SK-N-SH (cell line): ENCODE results near the gene PFDN1. TPM values are rescaled to one million over a fixed set of nuclear protein-coding genes. Genes with fewer than 3 reads are reported as not detected.

ENCODE experiments used
- CTCF ChIA-PET: fragments of 300-600, 350-600 bp; formaldehyde crosslinking; extraction: SDS; loops from one replicate; lab custom pipeline; 2021; lab: Yijun Ruan, JAX
- POLR2A ChIA-PET: fragments of 350-600 bp; sonication (Branson Sonifier 250); formaldehyde crosslinking; extraction: SDS; loops from one replicate; lab custom pipeline; 2020; ENCODE audit warnings: antibody characterized with exemption, inconsistent platforms; lab: Yijun Ruan, JAX
- DNase-seq: peaks from one replicate; pipeline ENCODE4 v3.0.0; 2012
- H2AFZ ChIP-seq: fragments of 200-600 bp; sonication (generic); 2 replicates; pipeline ENCODE4 v1.8.1; 2016; ENCODE audit warnings: antibody characterized with exemption, mild to moderate bottlenecking, low read depth
- H3F3A ChIP-seq: fragments of 200-600 bp; sonication (generic); replicated peaks from 2 replicates; pipeline ENCODE3; 2016; ENCODE audit warnings: antibody characterized with exemption, mild to moderate bottlenecking; ENCODE audit not compliant: insufficient read depth
- H3K27ac ChIP-seq, 2 experiments: fragments of 200-500 bp in 1 of 2; fragments of 200-600 bp in 1 of 2; sonication (Bioruptor generic) in 1 of 2; sonication (generic), shearing (Covaris generic) in 1 of 2; 2 replicates each; pipeline versions ENCODE4 v1.5.1 to v1.6.1; 2014 to 2016; ENCODE audit warnings: low read depth in 2 of 2, inconsistent platforms in 1 of 2, low read length in 1 of 2, mild to moderate bottlenecking in 1 of 2, mixed read lengths in 1 of 2
- H3K27me3 ChIP-seq: fragments of 200-600 bp; sonication (generic), shearing (Covaris generic); 2 replicates; pipeline ENCODE4 v1.6.1; 2016; ENCODE audit warnings: mixed run types; ENCODE audit not compliant: insufficient read depth
- H3K36me3 ChIP-seq, 2 experiments: fragments of 200-500 bp in 1 of 2; fragments of 200-600 bp in 1 of 2; sonication (Bioruptor generic) in 1 of 2; sonication (generic) in 1 of 2; replicated peaks in 1 of 2; 2 replicates each; pipeline versions ENCODE3 to v1.5.1; 2014 to 2016; ENCODE audit warnings: low read length in 1 of 2, mild to moderate bottlenecking in 1 of 2; ENCODE audit not compliant: insufficient read depth in 2 of 2, control insufficient read depth in 1 of 2
- H3K4me1 ChIP-seq, 2 experiments: fragments of 200-500 bp in 1 of 2; fragments of 200-600 bp in 1 of 2; sonication (Bioruptor generic) in 1 of 2; sonication (generic), shearing (Covaris generic) in 1 of 2; 2 replicates each; pipeline versions ENCODE4 v1.5.1 to v1.6.1; 2014 to 2016; ENCODE audit warnings: low read depth in 1 of 2, low read length in 1 of 2, mixed run types in 1 of 2; ENCODE audit not compliant: insufficient read depth in 2 of 2, control insufficient read depth in 1 of 2
- H3K4me2 ChIP-seq: fragments of 200-600 bp; sonication (generic), shearing (Covaris generic); 2 replicates; pipeline ENCODE4 v1.6.1; 2017; ENCODE audit warnings: mixed run types
- H3K4me3 ChIP-seq, 2 experiments: fragments of 200-500 bp in 1 of 2; fragments of 200-600 bp in 1 of 2; sonication (Bioruptor generic) in 1 of 2; sonication (generic), shearing (Covaris generic) in 1 of 2; 2 replicates each; pipeline versions ENCODE4 v1.5.1 to v1.8.1; 2014 to 2016; ENCODE audit warnings: low read depth in 2 of 2, inconsistent platforms in 1 of 2, low read length in 1 of 2, mild to moderate bottlenecking in 1 of 2, mixed read lengths in 1 of 2, moderate library complexity in 1 of 2
- H3K79me2 ChIP-seq: fragments of 200-600 bp; sonication (generic); 2 replicates; pipeline ENCODE4 v1.8.1; 2017; ENCODE audit warnings: mild to moderate bottlenecking; ENCODE audit not compliant: insufficient read depth
- H3K9ac ChIP-seq: fragments of 200-600 bp; sonication (generic); 2 replicates; pipeline ENCODE4 v1.6.1; 2017; ENCODE audit warnings: mixed run types
- H3K9me2 ChIP-seq: fragments of 200-600 bp; sonication (generic); 2 replicates; pipeline ENCODE4 v1.6.1; 2017; ENCODE audit warnings: mixed run types
- H3K9me3 ChIP-seq: fragments of 200-600 bp; sonication (generic); 2 replicates; pipeline ENCODE4 v1.6.1; 2017; ENCODE audit warnings: mixed run types, mild to moderate bottlenecking, moderate library complexity
- H4K20me1 ChIP-seq: fragments of 200-600 bp; sonication (generic); 2 replicates; pipeline ENCODE4 v1.6.1; 2017; ENCODE audit warnings: mild to moderate bottlenecking, mixed run types; ENCODE audit not compliant: insufficient read depth
- EP300 ChIP-seq, 2 experiments: IDR thresholded peaks; 2 replicates each; pipeline versions ENCODE4 v1.4.0 to v1.6.1; 2012; ENCODE audit warnings: borderline replicate concordance in 1 of 2, low read depth in 1 of 2, low read length in 1 of 2
- TAF1 ChIP-seq: IDR thresholded peaks from 2 replicates; pipeline ENCODE4 v1.6.1; 2012; ENCODE audit warnings: low read depth, mild to moderate bottlenecking, low read length, moderate library complexity, borderline replicate concordance
- TCF12 ChIP-seq: IDR thresholded peaks from 2 replicates; pipeline ENCODE4 v1.4.0; 2012
- WGBS: methylation state at CpG from one replicate; pipeline ENCODE4 v1.1.6; 2017; ENCODE audit warnings: low lambda C conversion rate; 5-methylcytosine and 5-hydroxymethylcytosine counted together
- polyA plus RNA-seq, 3 experiments: library from polyadenylated mRNA; depleted of rRNA; stranded (reverse); fragments of >200 nt; gene quantifications; 2 replicates each; pipeline ENCODE4 v1.2.3, GENCODE V29; 2012

The PFDN1 gene
- polyA plus RNA-seq, 1 of the 3 experiments (the other 2 are of a cell fraction), result 55.2 TPM

DNA sequence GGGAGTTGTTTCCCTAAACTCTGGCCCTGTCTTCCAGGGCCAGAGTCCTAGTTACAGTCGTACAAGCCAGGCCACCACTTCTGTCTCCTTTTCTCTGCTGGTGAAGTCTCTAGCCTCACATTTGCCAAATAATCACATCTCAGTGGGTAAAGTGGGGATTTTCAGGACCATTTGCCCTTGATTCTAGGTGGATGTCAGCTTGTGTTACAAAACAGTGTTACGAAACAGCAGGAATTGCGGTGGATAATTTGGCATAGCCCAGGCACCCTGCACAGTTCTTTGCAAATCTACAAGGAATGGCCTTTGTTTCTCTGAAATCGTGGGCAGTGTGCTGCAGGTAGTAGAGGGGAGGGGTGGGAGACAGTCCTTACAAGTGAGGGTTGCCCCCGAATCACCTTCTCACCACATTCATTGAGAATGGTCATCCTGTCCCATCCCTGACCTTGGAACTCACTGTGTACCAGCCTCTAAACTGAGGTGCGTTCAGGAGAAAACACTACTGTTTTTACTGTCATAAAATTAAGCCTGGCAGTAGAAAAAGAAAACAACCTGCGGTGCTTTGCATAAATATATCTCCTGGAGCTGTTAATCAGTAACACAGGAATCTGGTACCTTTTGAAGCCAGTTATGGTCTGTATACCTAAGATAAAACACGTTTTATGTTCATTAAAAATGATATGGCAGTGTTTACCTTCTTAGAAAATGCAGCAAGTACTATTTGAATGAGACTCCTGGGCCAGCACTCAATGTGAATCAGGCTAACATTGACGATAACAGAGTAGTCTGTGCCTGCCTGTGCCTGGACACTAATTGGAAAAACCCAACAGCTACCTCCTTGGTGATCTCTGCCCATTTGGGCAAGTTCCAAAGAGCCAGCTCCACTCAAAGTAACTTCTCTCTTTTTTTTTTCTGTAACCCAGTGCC is 83.6 kb downstream of the PFDN1 start:
- CTCF ChIA-PET, result interaction anchor here (0.6 to 1.1 kb wide), 2 partner anchors 13 to 174 kb away, joined by 3 read pairs; no protein-coding TSS in a partner anchor
- no peak overlapping the region for H2AFZ ChIP-seq
- POLR2A ChIA-PET, result no interaction called here
- no peaks in the 10 kb centered on the region for H4K20me1 ChIP-seq
- 89% methylated on average over 9 of the region's 9 CpGs for WGBS
- H3K9ac ChIP-seq, result no peak overlapping the region
- DNase-seq, result no peak
- peak overlapping the region; percentile 60 for H3K4me2 ChIP-seq
- H3F3A ChIP-seq, result peaks cover 35% of the 10 kb centered on the region
- H3K9me3 ChIP-seq, result no peaks in the 10 kb centered on the region
- peaks cover 36 to 41% of the 10 kb centered on the region in 2 experiments for H3K4me1 ChIP-seq
- no peak overlapping the region for H3K4me3 ChIP-seq
- no peaks in the 10 kb centered on the region; the same call in 1 of the 2 replicates for H3K79me2 ChIP-seq
- no peaks in the 10 kb centered on the region for H3K27me3 ChIP-seq
- H3K36me3 ChIP-seq, result no peaks in the 10 kb centered on the region
- no peak for TF ChIP-seq TAF1
- no peaks in the 10 kb centered on the region for H3K9me2 ChIP-seq
- H3K27ac ChIP-seq, result peak overlapping the region; percentile 50 to 86; a peak in 3 of 4 replicates

DNA sequence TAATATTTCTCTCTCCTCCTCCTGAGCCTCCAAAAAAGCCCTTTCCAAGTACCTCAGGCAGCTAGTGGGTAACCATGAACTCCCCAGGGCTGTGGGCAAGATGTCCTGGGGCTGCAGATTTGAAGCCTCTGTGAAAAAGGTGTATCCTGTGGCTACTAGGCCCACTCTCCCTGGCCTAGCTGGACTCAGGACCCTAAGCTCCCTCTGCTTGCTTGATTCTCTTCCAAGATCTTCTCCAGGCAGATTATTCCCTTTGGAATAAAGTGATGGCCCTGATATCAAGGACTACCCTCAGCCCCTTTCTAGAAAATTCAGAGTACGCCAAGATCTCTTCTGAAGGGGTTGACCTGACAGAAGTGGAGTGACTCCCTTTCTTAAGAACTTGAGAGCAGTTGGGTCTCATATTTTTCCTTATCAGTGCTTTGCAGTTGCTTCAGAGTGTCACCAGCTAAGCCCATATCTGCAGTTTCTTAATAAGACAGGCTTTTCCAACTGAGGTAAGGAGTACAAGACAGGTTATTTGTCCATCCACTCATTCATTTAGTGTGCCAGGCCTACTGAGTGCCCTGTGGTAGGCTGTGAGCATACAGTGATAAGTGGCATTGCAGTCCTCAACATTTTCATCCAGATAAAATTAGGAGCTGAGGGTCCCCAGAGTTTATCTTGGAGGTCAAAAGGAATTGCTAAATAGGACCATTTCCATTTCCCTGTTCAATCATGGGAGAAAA is 85.4 kb downstream of the PFDN1 start:
- Histone ChIP-seq H3K4me1 (peaks cover 30 to 41% of the 10 kb centered on the region in 2 experiments), H3K9ac (no peak overlapping the region), H3K27me3 (no peaks in the 10 kb centered on the region)
- CTCF ChIA-PET, result interaction anchor here (0.8 to 1.8 kb wide), 3 partner anchors 12 to 129 kb away, joined by 3 to 5 read pairs (median 3); partner anchors contain the start of gene HBEGF
- DNase-seq, result no peak
- TF ChIP-seq TCF12, result no peak
- TF ChIP-seq, all 33 proteins: peak for 0
- 100% methylated on average over 1 of the region's 1 CpG for WGBS
- POLR2A ChIA-PET, result no interaction called here
- H3K9me3 ChIP-seq, result no peaks in the 10 kb centered on the region
- H3K9me2 ChIP-seq, result no peaks in the 10 kb centered on the region
- no peaks in the 10 kb centered on the region for H3K36me3 ChIP-seq
- peaks cover 33% of the 10 kb centered on the region for H3F3A ChIP-seq
- no peak overlapping the region for H3K27ac ChIP-seq
- no peaks in the 10 kb centered on the region for H4K20me1 ChIP-seq
- H3K4me3 ChIP-seq, result no peak overlapping the region
- H2AFZ ChIP-seq, result no peak overlapping the region
- no peaks in the 10 kb centered on the region for H3K79me2 ChIP-seq
- no peak overlapping the region for H3K4me2 ChIP-seq

DNA sequence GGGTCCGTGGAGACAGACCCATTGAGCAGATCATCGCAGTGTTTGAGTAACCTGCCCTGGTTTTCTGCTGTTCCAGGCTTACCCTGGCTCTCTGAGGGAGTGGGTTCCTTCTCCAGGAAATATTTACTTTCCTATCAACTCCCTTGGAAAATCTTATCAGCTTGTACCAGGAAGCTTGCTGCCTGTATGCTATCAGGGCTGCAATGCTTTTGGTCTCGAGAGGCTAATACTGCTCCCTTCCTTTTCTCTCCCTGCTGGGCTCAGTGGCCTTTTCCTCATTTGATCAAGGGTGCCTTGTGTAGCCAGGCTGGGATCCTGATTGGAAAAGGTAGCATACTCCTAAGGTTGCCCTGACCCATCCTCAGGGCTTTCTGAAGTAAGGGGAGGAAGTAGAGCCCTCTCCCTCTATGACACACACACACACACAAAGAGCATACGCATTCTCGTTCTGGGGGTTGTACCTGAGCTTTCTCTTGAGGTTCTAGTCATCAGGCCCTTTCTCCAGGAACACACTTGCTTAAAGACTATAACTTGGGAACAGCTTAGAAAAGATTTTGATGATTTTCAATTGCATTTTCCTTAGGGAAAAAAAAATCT is 86.3 kb downstream of the PFDN1 start:
- no peak overlapping the region for H2AFZ ChIP-seq
- CTCF ChIA-PET, result interaction anchor here (0.8 to 1.9 kb wide), 7 partner anchors 13 to 130 kb away, joined by 3 to 10 read pairs (median 3); partner anchors contain the start of gene HBEGF

More for the DNA sequence above, 86.3 kb downstream of the PFDN1 start:
- Histone ChIP-seq H3F3A (peaks cover 25% of the 10 kb centered on the region), H3K4me3 (no peak overlapping the region), H3K27ac (no peak overlapping the region), H3K4me1 (peaks cover 22 to 41% of the 10 kb centered on the region in 2 experiments), H3K79me2 (no peaks in the 10 kb centered on the region)
- POLR2A ChIA-PET, result no interaction called here
- no peak for TF ChIP-seq EP300 (IDR thresholded peaks at IDR 0.05; ENCODE audit: borderline replicate concordance in 1 of 2, low read depth in 1 of 2, low read length in 1 of 2)
- TF ChIP-seq, all 33 proteins: peak for 0
- Histone ChIP-seq H3K4me2 (no peak overlapping the region), H3K9me3 (no peaks in the 10 kb centered on the region), H3K27me3 (no peaks in the 10 kb centered on the region), H3K36me3 (no peaks in the 10 kb centered on the region), H3K9me2 (no peaks in the 10 kb centered on the region), H3K9ac (no peak overlapping the region), H4K20me1 (no peaks in the 10 kb centered on the region)
- no peak for DNase-seq
- 96% methylated on average over 3 of the region's 5 CpGs for WGBS
